ENCODE data around the gene TLK1.
"Not testable (repeated sequence)": the region's sequence is repeated elsewhere in the genome, so short reads cannot be mapped to it uniquely, and the experiment has no call there.

Gene TLK1

GRCh38 chr2:171081649-171082111, 79.0 kb downstream of the TLK1 start:
- ChIA-PET CTCF (interaction anchor here (1.1 kb wide), 1 partner anchor 152 kb away, joined by 3 read pairs; the partner anchor contains the start of gene GORASP2), POLR2A (no interaction called here)
- DNase-seq (ENCODE audit: low read depth, low spot score): no peak
- no peak for TF ChIP-seq CTCF (IDR thresholded peaks at IDR 0.05; ENCODE audit: insufficient read depth, low read length, missing control alignments)
- no peak overlapping the region for H3K4me3 ChIP-seq (ENCODE audit: low read depth, low read length)

GRCh38 chr2:171080607-171081006, 80.1 kb downstream of the TLK1 start:
- ChIA-PET CTCF (no interaction called here), POLR2A (no interaction called here)
- no peak for DNase-seq (ENCODE audit: low read depth, low spot score)
- H3K4me3 ChIP-seq (ENCODE audit: low read depth, low read length): no peak overlapping the region
- no peak for TF ChIP-seq CTCF (IDR thresholded peaks at IDR 0.05; ENCODE audit: insufficient read depth, low read length, missing control alignments)

GRCh38 chr2:171076422-171076821, 84.3 kb downstream of the TLK1 start:
- DNase-seq (ENCODE audit: low read depth, low spot score); POLR2A ChIA-PET; H3K4me3 ChIP-seq (ENCODE audit: low read depth, low read length): not testable (repeated sequence)
- CTCF ChIA-PET: interaction anchor here (0.9 to 1.5 kb wide), 2 partner anchors 11 to 13 kb away, joined by 3 to 8 read pairs; no protein-coding TSS in a partner anchor

- DNase-seq (ENCODE audit: low read depth, low spot score): no peak
- POLR2A ChIA-PET: no interaction called here
- no peak for TF ChIP-seq CTCF (IDR thresholded peaks at IDR 0.05; ENCODE audit: insufficient read depth, low read length, missing control alignments)
- CTCF ChIA-PET: interaction anchor here (1.0 to 2.3 kb wide), 3 partner anchors 14 to 24 kb away, joined by 3 to 13 read pairs (median 3); no protein-coding TSS in a partner anchor
- H3K4me3 ChIP-seq (ENCODE audit: low read depth, low read length): no peak overlapping the region
These were observed 88.5 kb downstream of the TLK1 start for GRCh38 chr2:171072164-171072563.

GRCh38 chr2:171069286-171069956, 91.3 kb downstream of the TLK1 start:
- ChIA-PET POLR2A (no interaction called here), CTCF (interaction anchor here (3.9 kb wide), 1 partner anchor 17 kb away, joined by 27 read pairs; no protein-coding TSS in a partner anchor)
- no peak overlapping the region for H3K4me3 ChIP-seq (ENCODE audit: low read depth, low read length)
- TF ChIP-seq CTCF (IDR thresholded peaks at IDR 0.05; ENCODE audit: insufficient read depth, low read length, missing control alignments): no peak
- no peak for DNase-seq (ENCODE audit: low read depth, low spot score)

- TF ChIP-seq CTCF (IDR thresholded peaks at IDR 0.05; ENCODE audit: insufficient read depth, low read length, missing control alignments): no peak
- H3K4me3 ChIP-seq (ENCODE audit: low read depth, low read length): no peak overlapping the region
- ChIA-PET POLR2A (no interaction called here), CTCF (interaction anchor here (2.1 kb wide), 1 partner anchor 21 kb away, joined by 6 read pairs; no protein-coding TSS in a partner anchor)
- no peak for DNase-seq (ENCODE audit: low read depth, low spot score)
These were observed 94.6 kb downstream of the TLK1 start for GRCh38 chr2:171066110-171066509.

- H3K4me3 ChIP-seq (ENCODE audit: low read depth, low read length): no peak overlapping the region
- no peak for TF ChIP-seq CTCF (IDR thresholded peaks at IDR 0.05; ENCODE audit: insufficient read depth, low read length, missing control alignments)
- DNase-seq (ENCODE audit: low read depth, low spot score): no peak
- ChIA-PET POLR2A (no interaction called here), CTCF (no interaction called here)
These were observed 103.1 kb downstream of the TLK1 start for GRCh38 chr2:171057575-171057974.
